HG02610 (cell line): ENCODE results near the gene PAIP2.

ENCODE experiments used
- ATAC-seq: cut with Tn5 transposase; IDR thresholded peaks from one replicate; pipeline ENCODE4 v1.9.1; 2021; ENCODE audit warnings: mild to moderate bottlenecking, moderate library complexity; ENCODE audit not compliant: unreplicated experiment

The PAIP2 gene

DNA sequence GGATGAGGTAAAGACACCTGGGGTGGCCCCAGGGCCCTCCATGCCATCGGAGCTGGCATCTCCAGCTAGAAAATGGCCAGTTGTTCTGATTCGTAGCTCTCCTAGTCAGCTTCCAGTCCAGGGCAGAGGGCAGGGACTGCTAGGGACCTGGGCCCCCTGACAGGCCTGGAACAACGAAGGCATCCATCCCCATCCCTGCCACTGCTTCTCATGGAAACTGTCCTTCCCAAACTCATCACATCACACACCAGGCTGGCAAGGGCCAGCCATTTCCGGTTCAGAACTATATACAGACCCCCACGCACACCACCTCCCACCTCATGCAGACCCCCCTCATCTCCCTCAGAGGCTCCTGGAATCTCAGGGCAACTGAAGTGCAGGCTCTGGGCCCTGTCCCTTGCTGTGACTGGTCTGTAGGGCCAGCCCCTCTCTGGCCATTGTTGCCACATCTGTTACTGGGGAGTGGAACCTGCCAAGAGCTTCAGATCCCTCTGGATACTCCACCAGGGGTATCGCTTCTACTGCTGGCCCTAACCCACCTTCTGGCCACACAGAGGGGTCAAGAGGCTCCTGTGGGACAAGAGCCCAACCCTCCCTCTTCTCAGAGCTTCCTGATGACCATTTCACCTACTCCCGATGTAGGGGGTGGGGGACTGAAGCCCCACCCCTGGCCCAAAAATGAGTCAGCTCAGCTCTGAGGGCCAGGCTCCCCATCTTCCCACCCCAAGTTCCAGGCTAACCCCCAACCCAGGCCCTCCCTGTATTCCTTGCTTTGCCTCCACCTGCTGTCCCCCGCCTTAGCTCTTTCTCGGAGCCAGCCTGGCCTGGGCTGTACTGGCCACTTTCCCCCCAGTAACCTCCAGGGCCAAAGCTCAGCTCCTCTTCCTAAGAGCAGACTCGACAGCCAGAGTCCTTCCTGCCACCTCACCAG lies 49.2 kb downstream of the PAIP2 start:
- no peak for ATAC-seq

DNA sequence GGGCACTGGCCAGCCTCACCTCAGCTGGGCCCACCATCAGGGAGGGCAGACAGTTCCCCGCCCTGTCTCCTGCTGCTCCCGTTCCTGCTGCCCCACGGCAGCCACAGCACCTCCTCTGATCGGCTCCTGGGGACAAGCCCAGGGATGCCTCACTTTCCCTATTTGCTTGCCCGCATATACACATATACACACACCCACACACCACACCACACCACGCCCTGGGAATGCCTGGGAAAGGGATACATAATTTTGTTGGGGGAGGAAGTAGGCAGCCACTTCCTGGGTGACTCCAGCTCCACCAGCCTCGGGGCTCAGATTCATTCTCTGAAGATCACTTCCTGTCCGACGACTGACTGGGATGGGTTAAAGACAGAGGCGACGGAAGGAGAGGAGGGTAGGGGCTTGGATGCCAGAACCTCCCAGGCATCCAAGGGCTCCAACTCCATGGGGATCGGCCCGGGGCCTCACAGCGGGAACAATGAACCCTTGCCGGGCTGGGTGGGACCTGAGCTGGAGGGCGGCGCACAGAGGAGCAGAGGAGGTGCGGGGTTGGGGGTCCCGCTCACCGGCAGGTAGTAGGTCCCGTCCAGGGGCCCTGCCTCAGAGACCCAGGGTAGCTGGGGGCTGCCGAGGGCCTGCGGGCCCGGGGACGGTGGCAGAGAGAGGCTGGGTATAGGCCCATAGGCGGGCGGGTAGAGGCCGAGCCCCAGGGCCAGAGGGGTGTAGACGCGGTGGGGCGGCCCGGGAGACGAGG lies 50.1 kb downstream of the PAIP2 start:
- no peak for ATAC-seq

DNA sequence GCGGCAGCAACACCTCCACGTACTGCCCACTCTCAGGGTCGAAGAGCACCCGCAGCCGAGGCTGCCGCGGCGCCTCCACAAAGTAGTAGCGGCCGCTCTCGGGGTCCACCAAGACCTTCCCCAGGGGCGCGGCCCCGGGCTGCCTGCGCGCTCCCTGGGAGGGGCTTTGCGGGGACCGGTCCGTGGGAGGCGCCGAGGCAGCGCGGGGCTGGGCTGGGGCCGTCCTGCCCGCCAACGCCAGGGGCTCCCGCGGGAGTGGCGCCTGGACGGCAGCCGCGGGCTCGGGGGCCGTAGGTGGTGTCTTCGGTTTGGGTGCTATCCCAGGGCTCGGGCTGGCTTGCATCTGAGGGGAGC lies 50.6 kb downstream of the PAIP2 start:
- ATAC-seq = no peak

DNA sequence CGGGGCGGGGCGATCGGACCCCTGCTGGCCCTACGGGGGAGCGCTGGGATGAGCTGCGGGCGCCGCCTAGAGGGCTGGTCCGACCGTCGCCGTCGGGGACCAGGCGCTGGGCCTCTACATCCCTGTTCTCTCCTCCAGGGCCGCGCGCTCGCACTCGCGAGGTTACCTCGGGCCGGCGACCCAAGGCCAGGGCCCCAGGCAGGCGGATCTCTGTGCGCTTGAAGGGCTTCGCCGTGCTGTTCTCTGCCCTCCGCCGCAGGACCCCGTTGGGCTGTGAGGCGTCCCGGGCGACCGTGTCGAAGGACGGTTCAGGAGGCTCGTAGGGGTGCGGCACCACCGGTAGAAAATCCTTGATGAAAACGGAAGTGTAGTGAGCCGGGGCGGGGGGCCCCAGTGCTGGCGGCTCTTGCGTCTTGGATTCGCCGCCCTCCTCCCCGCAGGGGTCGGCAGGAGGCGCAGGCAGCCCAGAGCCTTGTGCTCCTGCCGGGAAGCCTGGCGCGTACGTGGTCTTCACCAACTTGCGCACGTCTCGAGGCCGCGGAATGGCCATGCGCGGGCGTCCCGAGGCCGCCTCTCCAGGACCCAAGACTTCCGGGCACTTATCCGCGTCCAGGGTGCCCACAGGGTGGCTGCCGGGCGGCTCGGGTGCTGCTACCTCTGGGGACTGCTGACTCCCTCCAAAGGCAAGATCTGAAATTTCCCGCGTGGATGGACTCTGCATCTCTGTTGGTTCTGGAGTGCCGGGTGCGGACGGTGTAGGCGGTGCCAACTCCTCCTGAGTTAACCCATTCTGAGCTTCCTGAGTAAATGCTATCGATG lies 51.2 kb downstream of the PAIP2 start:
- peak; percentile 45 for ATAC-seq

DNA sequence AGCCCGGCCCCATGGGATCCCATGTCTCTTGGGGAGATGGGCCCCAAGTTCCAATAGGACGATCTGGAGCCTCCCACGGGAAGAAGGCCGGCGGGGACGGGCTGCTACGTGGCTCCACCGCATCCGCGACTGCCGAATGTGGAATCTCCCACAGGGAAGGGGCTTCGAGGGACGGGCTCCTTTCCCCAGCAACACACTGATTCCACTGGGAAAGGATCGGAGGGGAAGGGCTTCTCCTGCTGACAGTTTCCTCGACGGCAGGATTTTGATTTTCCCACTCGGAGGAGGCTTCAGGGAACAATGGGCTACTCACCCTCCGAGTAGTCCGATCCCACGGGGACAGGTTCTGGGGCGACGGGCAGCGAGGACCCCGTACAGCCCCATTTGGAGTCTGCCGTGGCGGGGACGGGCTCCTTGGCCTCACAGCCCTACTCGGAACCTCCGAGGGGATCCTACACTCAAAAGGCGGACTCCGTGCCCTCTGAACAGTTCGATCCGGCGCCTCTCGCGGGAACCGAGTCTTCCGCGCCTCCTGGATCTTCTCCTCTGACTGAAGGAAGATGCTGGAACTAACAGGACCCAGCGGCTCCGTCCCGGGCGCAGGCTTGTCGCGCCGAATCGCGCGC lies 52.0 kb downstream of the PAIP2 start:
- no peak for ATAC-seq

DNA sequence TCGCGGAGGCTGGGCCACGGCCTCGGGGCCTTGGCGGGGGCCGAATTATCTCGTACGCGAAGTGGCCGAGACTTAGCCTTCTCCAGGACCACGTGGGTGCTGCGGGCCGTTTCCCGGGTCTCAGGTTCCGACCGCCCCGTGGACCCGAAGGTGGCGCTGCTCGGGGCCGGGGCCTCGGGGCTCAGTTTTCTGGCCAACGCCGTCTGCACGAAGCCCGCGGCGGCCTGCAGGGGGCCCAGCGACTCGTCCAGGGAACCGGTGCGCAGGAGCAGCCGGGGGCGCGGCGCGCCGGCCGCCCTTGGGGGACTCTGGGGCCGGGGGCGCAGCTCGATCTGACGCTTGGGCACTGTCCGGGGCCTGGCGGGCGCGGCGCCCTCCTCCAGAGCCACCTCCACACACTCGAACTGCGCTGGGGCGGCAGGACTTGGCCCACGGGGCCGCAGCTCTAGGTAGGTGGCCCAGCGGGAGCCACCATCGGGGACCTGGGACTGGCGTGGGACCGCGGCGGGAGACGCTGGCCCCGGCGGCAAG lies 52.5 kb downstream of the PAIP2 start:
- no peak for ATAC-seq

DNA sequence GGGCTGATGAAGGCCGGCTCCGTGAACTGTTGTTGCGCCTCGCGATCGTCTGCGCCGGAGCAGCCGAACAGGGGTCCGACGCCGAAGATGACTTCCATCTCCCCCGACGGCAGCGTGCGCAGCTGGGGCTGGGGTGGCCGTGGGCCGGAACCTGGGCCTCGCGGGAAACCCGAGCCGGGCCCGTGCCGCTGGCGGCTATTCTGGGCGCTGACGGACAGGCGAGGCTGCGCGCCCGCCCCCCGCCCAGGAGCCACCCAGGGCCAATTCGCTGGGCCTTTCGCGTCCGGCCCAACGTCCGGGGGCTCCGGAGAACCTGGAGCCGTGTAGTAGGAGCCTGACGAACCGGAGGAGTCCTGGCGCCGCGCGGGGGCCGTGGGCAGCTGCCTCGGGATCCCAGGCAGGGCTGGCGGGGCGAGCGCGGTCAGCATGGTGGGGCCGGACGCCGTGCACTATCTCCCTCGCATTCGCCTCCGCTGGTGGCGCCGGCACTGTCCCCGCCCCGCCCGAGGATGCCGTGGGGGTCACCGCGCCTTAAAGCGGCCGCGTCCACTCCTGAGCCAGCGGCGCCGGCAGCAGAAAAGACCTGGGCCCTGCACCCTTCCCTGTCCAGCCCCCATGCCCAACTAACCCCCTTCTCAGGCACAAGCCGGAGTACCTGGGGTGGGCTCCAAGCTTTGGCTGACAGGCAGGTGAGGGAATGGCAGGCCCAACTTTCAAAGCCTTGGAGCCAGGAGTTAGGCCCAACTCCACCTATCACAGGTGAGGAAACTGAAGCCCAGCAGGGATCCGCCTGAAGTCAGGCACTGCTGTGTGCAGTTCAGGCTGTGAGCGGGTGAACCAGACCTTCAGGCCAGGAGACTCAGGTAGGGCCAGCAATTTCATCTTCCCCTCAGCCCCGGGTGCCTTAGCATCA lies 53.3 kb downstream of the PAIP2 start, which contains the start of gene PROB1:
TSS of gene PROB1 (minus strand) at position 451 of the 913 bp plus-strand sequence. CDS start at position 428, 23 bp downstream.
- no peak for ATAC-seq

DNA sequence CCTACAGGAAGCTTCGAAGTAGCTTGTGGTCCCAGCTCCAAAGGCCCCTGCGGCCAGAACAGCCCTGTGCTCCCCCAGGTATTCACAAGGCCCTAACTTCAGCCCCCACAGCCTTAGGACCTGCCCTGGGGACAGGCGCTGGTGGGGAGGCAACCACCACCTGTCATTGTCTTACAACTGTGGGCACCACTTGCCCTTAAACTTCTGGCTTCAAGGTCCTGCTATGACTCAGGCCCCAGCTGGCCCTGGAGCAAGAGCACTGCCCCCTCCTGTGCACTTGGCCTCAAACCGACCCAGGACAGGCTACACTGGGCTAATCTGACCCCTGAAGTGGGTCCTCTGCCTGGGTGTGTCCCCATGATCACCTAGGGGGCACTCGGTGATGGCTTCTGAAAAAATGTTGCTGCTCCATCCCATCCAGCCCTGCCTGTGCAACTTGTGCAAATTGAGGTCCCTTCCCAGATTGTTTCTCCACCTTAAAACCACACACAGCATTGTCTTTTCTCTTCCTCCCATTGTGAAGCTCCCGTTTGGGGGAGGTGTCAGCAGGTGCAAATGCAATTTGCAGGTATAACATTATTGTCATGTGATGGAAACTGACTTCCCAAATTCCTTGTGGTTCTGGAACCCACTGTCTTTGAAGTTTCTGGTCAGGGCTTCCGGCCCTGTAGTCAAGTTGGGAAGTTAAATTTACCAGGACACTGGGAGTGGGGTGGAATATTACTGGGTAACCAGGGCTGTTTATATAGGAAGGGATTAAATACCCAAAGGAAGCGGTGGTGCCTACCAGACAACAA lies 54.4 kb downstream of the PAIP2 start:
- no peak for ATAC-seq

DNA sequence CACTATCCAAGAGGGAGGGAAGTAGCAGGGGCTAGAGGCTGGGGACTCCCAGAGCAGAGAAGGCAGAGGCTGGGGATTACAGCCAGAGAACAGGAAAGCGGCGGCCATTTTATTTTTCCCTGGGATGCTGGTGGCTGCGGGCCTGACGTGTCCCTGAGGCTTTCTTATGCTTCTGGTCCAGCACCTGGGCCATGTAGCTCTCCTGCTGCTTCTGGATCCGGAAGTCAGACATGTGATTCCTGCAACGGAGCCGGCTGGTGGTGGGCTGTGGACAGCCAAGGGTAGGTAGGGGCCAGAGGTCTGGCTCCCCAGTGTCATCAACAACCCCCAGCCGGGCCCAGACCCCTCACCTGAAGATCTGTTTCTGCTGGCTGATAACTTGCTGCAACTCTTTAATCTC lies 55.0 kb downstream of the PAIP2 start:
- no peak for ATAC-seq

DNA sequence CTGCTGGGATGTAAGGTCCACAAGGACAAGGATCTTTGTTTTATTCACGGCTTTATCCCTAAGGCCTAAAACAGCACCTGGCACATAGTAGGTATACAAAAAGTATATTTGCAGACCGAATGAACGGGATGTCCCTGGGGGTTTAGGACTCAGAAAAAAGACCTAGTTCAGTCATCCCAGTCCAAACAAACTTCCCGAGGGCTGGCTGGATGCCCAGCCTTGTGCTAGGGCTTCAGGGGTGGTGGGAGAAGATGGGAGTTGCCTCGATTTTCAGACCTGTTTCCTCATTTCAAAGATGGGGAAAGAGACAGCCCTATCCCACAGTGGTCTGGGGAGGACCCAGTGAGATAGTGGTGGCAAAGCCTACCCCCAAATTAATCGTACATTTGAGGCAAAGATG lies 56.3 kb downstream of the PAIP2 start:
- no peak for ATAC-seq

DNA sequence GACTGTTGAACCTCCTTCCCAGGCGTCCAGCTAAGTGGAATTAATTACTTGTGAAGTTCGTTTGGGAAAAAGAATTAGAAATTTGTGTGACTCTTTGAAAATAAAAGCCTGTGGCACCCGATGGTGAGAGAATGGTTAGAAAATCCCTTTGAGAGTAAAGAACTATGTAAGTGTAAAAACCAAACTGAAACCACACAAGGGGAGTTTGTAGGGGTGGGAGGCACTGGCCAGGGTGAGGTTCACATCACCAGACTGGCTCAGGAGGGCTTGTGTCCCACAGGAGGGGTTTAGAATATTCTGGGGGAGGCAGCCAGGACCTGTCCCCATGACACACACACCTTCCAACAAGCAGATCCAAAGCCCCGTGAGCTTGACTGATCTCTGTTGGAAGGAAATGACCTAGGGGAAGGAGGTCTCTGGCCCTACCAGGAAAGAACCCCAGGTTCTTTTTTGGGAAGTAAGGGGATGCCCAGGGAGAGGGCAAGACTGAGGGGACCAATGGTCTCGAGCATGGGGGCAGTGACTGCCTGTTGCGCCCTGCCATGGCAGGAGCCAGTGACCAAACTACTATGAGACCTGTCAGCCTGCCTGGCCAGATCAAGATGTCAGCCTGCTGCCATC lies 58.0 kb downstream of the PAIP2 start:
- peak; percentile 53 for ATAC-seq

DNA sequence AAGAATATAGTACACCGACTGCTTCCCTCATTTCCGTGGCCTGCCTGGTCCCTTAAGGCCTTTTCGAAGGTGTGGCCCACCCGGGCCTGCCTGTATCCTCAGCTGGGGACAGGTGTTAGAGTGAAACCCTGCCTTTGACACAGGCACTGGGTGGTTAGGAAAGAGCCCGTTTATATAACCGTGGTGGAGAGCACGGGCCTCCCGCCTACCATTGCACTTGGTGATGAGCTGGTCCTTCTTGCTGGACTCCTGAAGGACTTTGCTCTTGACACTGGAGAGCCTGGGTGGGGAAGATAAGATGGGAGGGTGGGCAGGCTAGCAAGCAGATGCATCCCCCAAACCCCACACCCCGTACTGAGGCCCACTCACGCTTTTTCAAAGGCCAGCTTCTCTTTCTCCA lies 59.9 kb downstream of the PAIP2 start:
- ATAC-seq = no peak

DNA sequence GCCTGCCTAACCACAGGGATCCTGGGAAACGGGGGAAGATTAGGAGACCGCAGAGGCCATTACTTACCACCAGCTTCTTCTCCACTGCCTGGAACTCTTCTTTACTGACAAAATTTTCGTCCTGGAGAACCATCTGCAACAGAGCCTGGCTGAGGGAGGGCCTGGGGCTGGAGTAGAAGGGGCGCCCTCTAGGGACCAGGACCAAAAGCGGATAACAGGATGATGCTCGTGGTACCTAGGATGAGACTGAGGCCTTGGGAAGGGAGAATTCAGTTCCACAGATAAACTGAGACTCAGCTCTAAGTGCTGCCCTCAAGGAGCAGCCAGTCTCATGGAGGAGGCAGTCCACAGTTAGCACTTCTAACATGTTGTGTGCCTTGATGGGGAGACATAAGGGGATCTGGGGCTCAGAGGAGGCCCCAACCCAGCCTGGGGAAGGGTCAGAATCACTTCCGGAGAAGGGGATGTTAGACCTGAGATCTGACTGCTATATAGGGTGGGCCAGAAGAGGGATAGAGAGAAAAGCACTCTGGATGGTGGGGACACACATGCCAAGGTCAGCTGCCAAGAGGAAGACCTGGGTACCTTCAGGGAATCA lies 61.0 kb downstream of the PAIP2 start:
- no peak for ATAC-seq

DNA sequence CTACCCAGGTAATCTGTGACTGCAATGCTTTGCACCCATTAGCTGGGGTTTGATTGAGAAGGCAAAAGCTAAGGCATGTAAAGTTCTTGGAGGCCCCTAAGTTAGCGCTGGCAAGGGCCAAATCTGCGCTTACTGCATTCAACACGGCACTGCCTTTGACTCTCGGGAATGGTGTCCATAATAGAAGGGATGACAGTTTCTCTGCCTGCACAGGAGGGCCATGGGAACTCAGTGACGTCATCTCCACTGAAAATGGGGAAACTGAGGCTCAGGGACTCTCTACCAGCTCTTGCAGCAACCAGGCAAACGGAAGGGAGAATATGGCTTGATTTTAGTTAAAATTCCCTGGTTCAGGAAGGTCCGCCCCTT lies 61.7 kb downstream of the PAIP2 start:
- no peak for ATAC-seq

DNA sequence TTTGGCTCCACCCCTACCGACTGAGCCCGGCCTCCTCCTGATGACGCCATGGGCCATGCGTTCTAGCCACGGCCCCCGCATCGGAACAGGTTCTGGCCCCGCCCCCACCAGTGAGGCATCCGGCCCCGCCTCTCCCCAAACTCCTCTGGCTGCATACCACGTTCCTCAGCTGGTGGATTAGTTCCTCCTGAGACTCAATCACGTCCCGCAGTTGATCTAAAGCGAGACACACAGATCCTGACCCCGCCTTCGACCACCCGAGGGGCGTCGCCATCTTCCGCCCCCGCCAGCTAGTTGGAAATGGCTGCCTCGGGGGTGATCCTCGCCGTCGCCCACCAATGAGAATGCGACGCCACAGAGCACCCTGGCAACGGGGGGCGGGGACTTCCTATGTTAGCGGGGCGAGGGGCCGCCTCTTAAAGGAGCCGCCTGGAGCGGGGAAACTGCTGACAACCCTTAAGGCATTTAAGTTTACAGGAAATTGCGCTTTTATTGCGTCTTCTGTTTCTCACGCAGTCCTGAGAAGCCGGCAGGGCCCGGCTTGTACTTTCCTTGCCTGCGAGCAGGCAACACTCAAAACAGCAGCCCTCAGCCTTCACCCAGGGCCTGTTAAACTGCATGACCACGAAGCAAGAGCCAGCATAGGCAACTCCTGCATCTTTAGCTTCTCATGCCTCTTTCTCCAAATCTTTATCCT lies 62.3 kb downstream of the PAIP2 start, which contains the start of gene SPATA24:
TSS of gene SPATA24 (minus strand) at position 303 of the 697 bp plus-strand sequence. CDS start at position 274, 29 bp downstream.
- peak; percentile 76 for ATAC-seq

DNA sequence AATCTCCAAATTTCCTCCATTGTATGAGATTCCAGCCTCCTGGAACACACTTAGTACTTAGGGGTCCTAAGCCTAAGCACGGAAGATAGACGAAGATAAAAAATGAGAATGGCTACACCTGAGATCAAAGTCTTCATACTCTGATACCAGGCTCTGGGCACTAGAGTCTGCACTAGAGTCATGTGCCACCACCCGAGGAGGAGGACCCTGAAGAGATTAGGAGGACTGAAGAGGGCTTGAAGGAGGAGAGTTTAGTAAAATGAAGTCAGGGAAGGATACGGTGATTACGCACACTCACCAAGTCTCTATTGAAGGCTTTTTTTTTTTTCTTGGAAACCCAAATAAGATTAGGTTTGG lies 62.8 kb downstream of the PAIP2 start:
- ATAC-seq = no peak

DNA sequence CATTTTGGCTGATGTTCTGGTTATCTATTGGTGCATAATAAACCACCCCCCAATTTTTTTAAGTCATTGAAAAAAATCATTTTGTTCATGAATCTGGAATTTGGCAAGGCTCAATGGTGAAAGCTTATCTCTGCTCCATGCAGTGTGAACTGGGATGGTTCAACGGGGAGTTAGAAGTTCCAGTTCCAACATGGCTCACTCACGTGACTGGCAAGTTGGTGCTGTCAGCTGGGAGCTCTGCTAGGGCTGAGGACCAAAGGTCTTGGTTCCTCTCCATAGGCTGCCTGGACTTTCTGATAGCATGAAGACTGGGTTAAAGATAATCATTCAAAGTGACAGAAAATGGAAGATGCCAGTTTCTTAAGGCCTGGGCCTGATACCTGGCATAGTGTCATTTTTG lies 65.3 kb downstream of the PAIP2 start:
- ATAC-seq = no peak
